ENCODE data around the gene EIF4B.

Gene EIF4B

GRCh38 chr12:53056901-53057300 is 50.6 kb downstream of the EIF4B start:
- H3K4me3 ChIP-seq (ENCODE audit: low read depth, low read length) = no peak overlapping the region

- H3K4me3 ChIP-seq (ENCODE audit: low read depth, low read length) = no peak overlapping the region
These were observed 51.7 kb downstream of the EIF4B start for GRCh38 chr12:53057816-53058500.

- no peak overlapping the region for H3K4me3 ChIP-seq (ENCODE audit: low read depth, low read length)
These were observed 52.6 kb downstream of the EIF4B start for GRCh38 chr12:53058674-53059433.

GRCh38 chr12:53059434-53060063 is 53.3 kb downstream of the EIF4B start:
- no peak overlapping the region for H3K4me3 ChIP-seq (ENCODE audit: low read depth, low read length)

GRCh38 chr12:53060064-53060720 is 53.9 kb downstream of the EIF4B start:
- H3K4me3 ChIP-seq (ENCODE audit: low read depth, low read length) = no peak overlapping the region

- no peak overlapping the region for H3K4me3 ChIP-seq (ENCODE audit: low read depth, low read length)
These were observed 54.5 kb downstream of the EIF4B start for GRCh38 chr12:53060721-53061276.

- H3K4me3 ChIP-seq (ENCODE audit: low read depth, low read length) = no peak overlapping the region
These were observed 55.3 kb downstream of the EIF4B start for GRCh38 chr12:53061404-53062010.

- no peak overlapping the region for H3K4me3 ChIP-seq (ENCODE audit: low read depth, low read length)
These were observed 56.0 kb downstream of the EIF4B start for GRCh38 chr12:53062011-53062961.

GRCh38 chr12:53062977-53063707 is 56.9 kb downstream of the EIF4B start:
- H3K4me3 ChIP-seq (ENCODE audit: low read depth, low read length) = no peak overlapping the region

- no peak overlapping the region for H3K4me3 ChIP-seq (ENCODE audit: low read depth, low read length)
These were observed 57.7 kb downstream of the EIF4B start for GRCh38 chr12:53063708-53064612.

- H3K4me3 ChIP-seq (ENCODE audit: low read depth, low read length) = no peak overlapping the region
These were observed 58.6 kb downstream of the EIF4B start for GRCh38 chr12:53064613-53065436.

GRCh38 chr12:53065470-53065869 is 59.2 kb downstream of the EIF4B start:
- no peak overlapping the region for H3K4me3 ChIP-seq (ENCODE audit: low read depth, low read length)

GRCh38 chr12:53065975-53066931 is 60.0 kb downstream of the EIF4B start:
- H3K4me3 ChIP-seq (ENCODE audit: low read depth, low read length) = no peak overlapping the region

GRCh38 chr12:53067074-53067992 is 61.1 kb downstream of the EIF4B start:
- H3K4me3 ChIP-seq (ENCODE audit: low read depth, low read length) = no peak overlapping the region

Measured in iPS-11a (cell line).